HG03108 (cell line): ENCODE data around the gene ISCA2.

Experiments
- ATAC-seq: cut with Tn5 transposase; IDR thresholded peaks from one replicate; pipeline ENCODE4 v1.9.1; 2021; ENCODE audit warnings: moderate library complexity; ENCODE audit not compliant: unreplicated experiment

Gene ISCA2

GRCh38 chr14:74482571-74482970 is 11.0 kb upstream of the ISCA2 start:
- ATAC-seq: no peak

- ATAC-seq: no peak
Observed at GRCh38 chr14:74483321-74483720, 10.2 kb upstream of the ISCA2 start.

- ATAC-seq: no peak
Observed at GRCh38 chr14:74486164-74486563, 7.4 kb upstream of the ISCA2 start.

- no peak for ATAC-seq
Observed at GRCh38 chr14:74488786-74489397, 4.7 kb upstream of the ISCA2 start.

GRCh38 chr14:74490486-74490885 is 3.1 kb upstream of the ISCA2 start:
- no peak for ATAC-seq

- no peak for ATAC-seq
Observed at GRCh38 chr14:74491956-74492775, 1.4 kb upstream of the ISCA2 start.

GRCh38 chr14:74492776-74493342 is 706 bp upstream of the ISCA2 start, which contains the start of gene NPC2:
Gene NPC2 (minus strand): TSS chr14:74493305. CDS start chr14:74493274, 31 bp downstream.
- ATAC-seq: peak; percentile 7

- ATAC-seq: no peak
Observed at GRCh38 chr14:74495356-74495755, 1.8 kb downstream of the ISCA2 start.

- no peak for ATAC-seq
Observed at GRCh38 chr14:74500417-74501134, 7.0 kb downstream of the ISCA2 start.

- ATAC-seq: no peak
Observed at GRCh38 chr14:74501135-74501614, 7.6 kb downstream of the ISCA2 start.

GRCh38 chr14:74501691-74502090 is 8.1 kb downstream of the ISCA2 start:
- no peak for ATAC-seq

- no peak for ATAC-seq
Observed at GRCh38 chr14:74502236-74503019, 8.9 kb downstream of the ISCA2 start.

GRCh38 chr14:74503291-74503937 is 9.8 kb downstream of the ISCA2 start:
- ATAC-seq: no peak

GRCh38 chr14:74503938-74504335 is 10.4 kb downstream of the ISCA2 start:
- ATAC-seq: no peak

GRCh38 chr14:74504412-74504811 is 10.8 kb downstream of the ISCA2 start:
- ATAC-seq: no peak

GRCh38 chr14:74504874-74505720 is 11.5 kb downstream of the ISCA2 start:
- ATAC-seq: no peak

GRCh38 chr14:74505831-74506230 is 12.3 kb downstream of the ISCA2 start:
- ATAC-seq: no peak

- ATAC-seq: no peak
Observed at GRCh38 chr14:74506411-74506851, 12.9 kb downstream of the ISCA2 start.

GRCh38 chr14:74507085-74507484 is 13.5 kb downstream of the ISCA2 start:
- no peak for ATAC-seq
